GM23338 (cell line): Measurements from ENCODE around the gene RAB44. TPM values are rescaled to one million over a fixed set of nuclear protein-coding genes. Genes with fewer than 3 reads are reported as not detected.
A peak's percentile ranks its signal among the peaks of the same experiment; 100 is the strongest.

ENCODE experiments used
- ATAC-seq: fragments of 200-7000 bp; cut with Tn5 transposase; 3 replicates; pipeline ENCODE4 v1.9.1; 2020
- DNase-seq: peaks from one replicate; pipeline ENCODE4 v3.0.0-alpha.2; 2015; ENCODE audit warnings: low spot score
- H2AFZ ChIP-seq: fragments of 200-600 bp; sonication (generic); 2 replicates; pipeline ENCODE4 v1.8.0; 2016; ENCODE audit warnings: antibody characterized with exemption, mild to moderate bottlenecking, moderate library complexity
- H3F3A ChIP-seq: fragments of 200-600 bp; sonication (generic); replicated peaks from 2 replicates; pipeline ENCODE4 v1.8.0; 2017; ENCODE audit warnings: antibody characterized with exemption, mixed run types, low read depth
- H3K27ac ChIP-seq: fragments of 200-600 bp; sonication (generic); 2 replicates; pipeline ENCODE4 v1.6.1; 2016; ENCODE audit warnings: low read depth
- H3K27me3 ChIP-seq: fragments of 200-600 bp; sonication (generic); 2 replicates; pipeline ENCODE4 v1.8.0; 2016; ENCODE audit warnings: mild to moderate bottlenecking, mixed run types, moderate library complexity; ENCODE audit not compliant: insufficient read depth
- H3K36me3 ChIP-seq: fragments of 200-600 bp; sonication (generic); 2 replicates; pipeline ENCODE4 v1.8.0; 2016; ENCODE audit warnings: mild to moderate bottlenecking; ENCODE audit not compliant: insufficient read depth
- H3K4me1 ChIP-seq: fragments of 200-600 bp; sonication (generic); 2 replicates; pipeline ENCODE4 v1.8.0; 2016; ENCODE audit warnings: mild to moderate bottlenecking, moderate library complexity; ENCODE audit not compliant: insufficient read depth
- H3K4me2 ChIP-seq: fragments of 200-600 bp; sonication (generic); 2 replicates; pipeline ENCODE4 v1.7.1; 2017; ENCODE audit warnings: mixed run types
- H3K4me3 ChIP-seq: fragments of 200-600 bp; sonication (generic); 2 replicates; pipeline ENCODE4 v1.6.1; 2016; ENCODE audit warnings: mixed run types
- H3K79me2 ChIP-seq: fragments of 200-600 bp; sonication (generic); replicated peaks from 2 replicates; pipeline ENCODE4 v1.8.0; 2017; ENCODE audit warnings: mild to moderate bottlenecking; ENCODE audit not compliant: insufficient read depth
- H3K9me2 ChIP-seq: fragments of 200-600 bp; sonication (generic); 2 replicates; pipeline ENCODE4 v1.8.0; 2017; ENCODE audit not compliant: insufficient read depth
- H4K20me1 ChIP-seq: fragments of 200-600 bp; sonication (generic); replicated peaks from 2 replicates; pipeline ENCODE4 v1.8.0; 2017; ENCODE audit warnings: mild to moderate bottlenecking; ENCODE audit not compliant: insufficient read depth
- H3K27ac Mint-ChIP-seq: 2 replicates; pipeline ENCODE4 v1.8.0; 2020; ENCODE audit warnings: inconsistent platforms, mild to moderate bottlenecking, moderate library complexity, mixed read lengths
- H3K27me3 Mint-ChIP-seq: 3 replicates; pipeline ENCODE4 v1.8.0; 2022; ENCODE audit warnings: low read depth, mild to moderate bottlenecking, moderate library complexity, mixed read lengths, inconsistent platforms; ENCODE audit not compliant: insufficient read depth, poor library complexity
- H3K36me3 Mint-ChIP-seq: 3 replicates; pipeline ENCODE4 v1.8.0; 2021; ENCODE audit warnings: low read depth, mild to moderate bottlenecking, inconsistent platforms, moderate library complexity, mixed read lengths
- H3K4me1 Mint-ChIP-seq: 3 replicates; pipeline ENCODE4 v1.8.0; 2020; ENCODE audit warnings: mild to moderate bottlenecking, inconsistent platforms, mixed read lengths
- H3K4me3 Mint-ChIP-seq: 3 replicates; pipeline ENCODE4 v1.8.0; 2021; ENCODE audit warnings: moderate library complexity, mild to moderate bottlenecking, inconsistent platforms, mixed read lengths
- H3K9me3 Mint-ChIP-seq: 3 replicates; pipeline ENCODE4 v1.8.0; 2020; ENCODE audit warnings: moderate library complexity, mild to moderate bottlenecking, inconsistent platforms, mixed read lengths
- CTCF ChIP-seq, 2 experiments: fragments of 200-600 bp in 1 of 2; sonication (generic) in 1 of 2; conservative IDR thresholded peaks; 2 replicates each; pipeline versions ENCODE4 v1.5.1 to v1.6.1; 2016 to 2017; ENCODE audit warnings: antibody characterized with exemption in 2 of 2, low read depth in 2 of 2, mild to moderate bottlenecking in 2 of 2, moderate library complexity in 1 of 2
- ETS1 ChIP-seq: IDR thresholded peaks from 2 replicates; pipeline ENCODE4 v1.6.1; 2016; ENCODE audit warnings: antibody characterized with exemption
- ZNF114 ChIP-seq: fragments of 250-450 bp; sonication (Bioruptor Pico); IDR thresholded peaks from 2 replicates; pipeline ENCODE4 v1.5.0; 2020; ENCODE audit warnings: mild to moderate bottlenecking, moderate library complexity
- ZNF462 ChIP-seq: fragments of 250-450 bp; sonication (Bioruptor Pico); IDR thresholded peaks from 2 replicates; pipeline ENCODE4 v1.5.0; 2020; ENCODE audit warnings: mild to moderate bottlenecking, moderate library complexity
- polyA plus RNA-seq: library from polyadenylated mRNA; unstranded; fragments of >200 nt; fragmentation: Nextera tagmentation; extraction: Ambion mirVana; gene quantifications from 2 replicates; pipeline ENCODE4 v1.2.1, GENCODE V29; 2016
- total RNA-seq: library from RNA; depleted of rRNA; stranded (reverse); fragments of >200 nt; shearing (Covaris generic); gene quantifications from 2 replicates; pipeline ENCODE4 v1.2.3, GENCODE V29; 2014

RAB44 gene
- total and polyA plus RNA-seq, 2 experiments from 2014 or later, result not detected

- no peak for TF ChIP-seq ZNF462 (CRISPR knock-in tag)
- no peak for TF ChIP-seq CTCF (conservative IDR thresholded peaks at IDR 0.05; ENCODE audit: low read depth in 2 of 2)
Measured at GRCh38 chr6:36729161-36729524, 31.5 kb downstream of the RAB44 start (continued).

GRCh38 chr6:36730424-36731380 lies 33.1 kb downstream of the RAB44 start:
- Histone ChIP-seq H3K9me2 (no peaks in the 10 kb centered on the region), H3K27me3 (no peaks in the 10 kb centered on the region), H3F3A (no peaks in the 10 kb centered on the region; the same call in 1 of the 2 replicates), H4K20me1 (no peaks in the 10 kb centered on the region), H2AFZ (no peak overlapping the region), H3K4me3 (no peak overlapping the region), H3K4me2 (no peak overlapping the region), H3K79me2 (no peaks in the 10 kb centered on the region), H3K36me3 (no peaks in the 10 kb centered on the region), H3K4me1 (peaks cover 11% of the 10 kb centered on the region; the same call in 1 of the 2 replicates), H3K27ac (no peak overlapping the region)
- peaks cover 11% of the 10 kb centered on the region for H3K27me3 Mint-ChIP-seq
- no peak overlapping the region for H3K4me3 Mint-ChIP-seq
- H3K9me3 Mint-ChIP-seq, result no peaks in the 10 kb centered on the region
- ATAC-seq (peak; percentile 73), DNase-seq (peak; percentile 40)
- H3K27ac Mint-ChIP-seq, result 0 out of 2 replicates have a peak overlapping the region, but pooled peaks have one; percentile 1
- H3K4me1 Mint-ChIP-seq, result peaks cover 18% of the 10 kb centered on the region
- no peaks in the 10 kb centered on the region for H3K36me3 Mint-ChIP-seq
- no peak for TF ChIP-seq ZNF462 (CRISPR knock-in tag)
- no peak for TF ChIP-seq ETS1
- no peak for TF ChIP-seq ZNF114 (CRISPR knock-in tag)
